Ecto neural progenitor cell (in vitro differentiated cells): ENCODE results near the gene UBFD1.
"Not testable (repeated sequence)": the region's sequence is repeated elsewhere in the genome, so short reads cannot be mapped to it uniquely, and the experiment has no call there.

Experiments used
- DNase-seq: peaks from one replicate; pipeline ENCODE4 v3.0.0-alpha.2; 2018; ENCODE audit warnings: low spot score

Gene UBFD1

DNA sequence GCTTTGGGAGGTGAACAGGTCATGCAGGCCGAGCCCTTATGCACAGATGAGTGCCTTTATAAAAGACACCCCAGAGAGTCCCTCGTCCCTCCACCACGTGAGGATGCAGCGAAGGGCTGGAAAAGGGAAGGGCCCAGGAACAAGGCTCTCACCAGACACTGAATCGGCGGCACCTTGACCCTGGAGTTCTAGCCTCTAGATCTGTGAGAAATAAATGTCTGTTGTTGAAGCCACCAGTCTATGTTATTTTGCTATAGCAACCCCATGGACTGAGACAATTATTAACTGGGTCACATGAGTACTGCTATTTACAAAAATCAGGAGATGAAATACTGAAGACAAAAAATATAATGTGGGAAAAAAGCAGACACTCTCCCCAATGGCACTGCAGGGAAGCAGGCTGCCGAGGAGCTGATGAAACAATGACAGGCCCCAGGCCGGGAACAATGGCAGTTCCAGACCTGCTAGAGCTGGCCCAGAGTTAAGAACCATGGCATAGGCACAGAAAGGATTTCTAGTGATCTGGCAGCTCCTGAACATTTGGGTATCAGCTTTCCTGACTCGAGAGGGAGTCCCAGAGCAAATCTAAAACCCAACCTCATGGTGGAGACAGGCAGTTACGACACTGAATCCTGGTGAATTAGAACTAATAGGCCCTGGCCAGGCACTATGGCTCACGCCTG is 29.4 kb upstream of the UBFD1 start:
- DNase-seq = no peak

GRCh38 chr16:23528644-23529310 is 28.8 kb upstream of the UBFD1 start:
- no peak for DNase-seq

DNA sequence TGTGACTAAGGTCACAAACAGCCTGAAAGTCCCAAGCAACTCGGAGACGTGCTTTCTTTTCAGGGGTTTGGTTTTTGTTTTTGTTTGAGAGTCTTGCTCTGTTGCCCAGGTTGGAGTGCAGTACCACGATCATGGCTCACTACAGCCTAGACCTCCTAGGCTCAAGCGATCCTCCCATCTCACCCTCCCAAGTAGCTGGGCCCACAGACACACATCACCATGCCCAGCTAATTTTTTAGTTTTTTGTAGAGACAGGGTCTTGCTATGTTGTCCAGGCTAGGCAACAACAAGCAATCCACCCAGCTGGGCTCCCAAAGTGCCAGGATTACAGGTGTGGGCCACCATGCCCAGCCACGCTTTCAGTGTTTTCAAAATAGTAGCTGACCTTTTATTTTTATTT is 27.5 kb upstream of the UBFD1 start:
- no peak for DNase-seq

GRCh38 chr16:23532448-23532847 is 25.1 kb upstream of the UBFD1 start:
- no peak for DNase-seq

- no peak for DNase-seq
These were observed 22.4 kb upstream of the UBFD1 start for GRCh38 chr16:23534868-23535860.

GRCh38 chr16:23535901-23536300 is 21.6 kb upstream of the UBFD1 start:
- DNase-seq = no peak

GRCh38 chr16:23537390-23537789 is 20.1 kb upstream of the UBFD1 start:
- DNase-seq = no peak

DNA sequence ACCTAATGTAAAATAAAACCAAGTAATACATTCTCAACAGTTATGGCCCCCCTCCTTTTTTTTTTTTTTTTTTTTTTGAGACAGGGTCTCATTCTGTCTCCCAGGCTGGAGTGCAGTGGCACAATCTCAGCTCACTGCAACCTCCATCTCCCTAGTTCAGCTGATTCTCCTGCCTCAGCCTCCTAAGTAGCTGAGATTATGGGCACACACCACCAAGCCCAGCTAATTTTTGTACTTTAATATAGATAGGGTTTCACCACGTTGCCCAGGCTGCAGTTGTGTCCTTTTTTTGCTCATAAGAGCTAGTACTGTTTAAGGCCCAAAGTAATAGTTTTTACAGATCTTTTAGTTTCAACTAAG is 18.6 kb upstream of the UBFD1 start:
- DNase-seq = no peak

- DNase-seq = no peak
These were observed 17.3 kb upstream of the UBFD1 start for GRCh38 chr16:23539984-23540816.

DNA sequence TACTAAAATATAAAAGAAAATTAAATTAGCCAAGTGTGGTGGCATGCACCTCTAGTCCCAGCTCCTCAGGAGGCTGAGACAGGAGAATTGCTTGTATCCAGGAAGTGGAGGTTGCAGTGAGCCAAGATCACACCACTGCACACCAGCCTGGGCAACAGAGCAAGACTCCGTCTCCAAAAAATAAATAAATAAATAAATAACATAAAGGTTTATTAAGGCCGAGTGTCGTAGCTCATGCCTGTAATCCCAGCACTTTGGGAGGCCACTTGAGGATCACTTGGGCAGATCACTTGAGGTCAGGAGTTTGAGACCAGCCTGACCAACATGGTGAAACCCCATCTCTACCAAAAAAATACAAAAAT is 16.7 kb upstream of the UBFD1 start:
- DNase-seq = not testable (repeated sequence)

DNA sequence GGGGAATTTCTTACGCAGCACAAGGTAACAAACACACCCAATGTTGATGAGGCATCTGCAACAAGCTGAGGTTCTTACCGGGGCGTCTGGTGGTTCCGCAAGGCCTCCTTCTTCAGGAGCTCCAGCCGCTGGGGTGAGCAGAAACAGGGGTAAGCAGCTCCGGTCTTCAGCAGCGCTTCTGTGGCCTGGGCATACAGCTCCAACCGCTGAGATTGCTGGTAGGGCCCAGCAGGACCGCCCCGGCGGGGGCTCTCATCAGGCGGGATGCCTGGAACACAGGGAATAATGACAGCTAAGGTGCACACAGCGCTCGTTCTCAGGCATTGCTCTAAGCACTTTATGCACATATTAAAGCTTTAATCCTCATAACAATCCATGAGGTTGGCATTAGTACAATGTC is 13.1 kb upstream of the UBFD1 start:
- DNase-seq = no peak

GRCh38 chr16:23549938-23550337 is 7.6 kb upstream of the UBFD1 start:
- DNase-seq = no peak

DNA sequence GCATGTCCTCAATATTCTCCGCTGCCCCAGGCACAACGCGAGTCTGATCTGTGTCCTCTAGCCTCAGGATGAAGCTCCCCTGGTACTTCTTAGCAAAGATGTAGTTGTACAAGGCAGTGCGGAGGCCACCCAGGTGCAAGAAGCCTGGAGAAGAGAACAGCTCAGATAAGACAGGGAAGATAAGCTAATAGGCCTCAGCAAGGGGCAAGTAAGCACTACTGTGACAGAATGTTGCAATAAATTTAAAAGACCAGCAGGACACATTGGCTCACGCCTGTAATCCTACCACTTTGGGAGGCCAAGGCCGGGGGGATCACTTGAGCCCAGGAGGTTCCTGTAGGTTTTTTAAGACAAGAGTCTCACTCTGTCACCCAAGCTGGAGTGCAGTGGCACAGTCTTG is 5.4 kb upstream of the UBFD1 start:
- no peak for DNase-seq

DNA sequence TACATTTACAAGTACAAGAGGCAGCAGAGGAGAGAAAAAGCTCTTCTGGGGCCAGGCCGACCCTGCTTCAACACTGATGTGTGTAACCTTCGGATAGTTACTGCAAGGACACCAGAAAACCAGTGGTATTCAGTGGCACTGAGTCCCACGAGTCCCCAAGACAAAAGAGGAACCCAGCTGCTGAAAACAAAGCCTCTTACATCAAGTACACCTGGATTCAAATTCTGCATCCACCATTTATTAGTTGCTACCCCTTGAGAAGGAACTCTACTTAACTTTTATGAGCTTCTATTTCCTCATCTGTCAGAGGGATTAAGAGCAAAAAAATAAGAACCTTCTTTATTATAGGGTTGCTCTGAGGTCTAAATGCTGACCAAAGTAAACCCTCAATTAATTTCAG is 3.0 kb upstream of the UBFD1 start:
- no peak for DNase-seq

- no peak for DNase-seq
These were observed 514 bp downstream of the UBFD1 start for GRCh38 chr16:23557779-23558702.

DNA sequence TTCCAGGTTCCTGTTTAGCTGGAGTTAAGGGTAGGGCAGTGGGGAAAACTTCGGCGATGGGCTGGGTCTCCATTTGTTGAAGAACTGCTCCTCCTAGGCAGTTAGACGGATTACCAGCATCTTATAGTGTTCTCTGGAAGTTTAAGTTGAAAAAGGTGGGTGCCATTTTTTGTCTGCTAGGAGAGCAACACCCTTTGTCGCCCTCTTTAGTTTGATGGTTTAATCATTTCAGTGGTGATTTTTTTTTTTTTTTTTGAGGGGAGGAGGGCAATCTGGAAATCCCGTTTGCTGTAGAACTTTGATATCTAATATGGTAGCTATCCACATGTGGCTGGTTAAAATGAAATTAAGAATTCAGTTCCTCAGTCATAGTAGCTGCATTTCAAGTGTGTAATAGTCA is 4.1 kb downstream of the UBFD1 start:
- DNase-seq = no peak

- no peak for DNase-seq
These were observed 5.0 kb downstream of the UBFD1 start for GRCh38 chr16:23562505-23562904.

- no peak for DNase-seq
These were observed 5.7 kb downstream of the UBFD1 start for GRCh38 chr16:23563186-23563585.

DNA sequence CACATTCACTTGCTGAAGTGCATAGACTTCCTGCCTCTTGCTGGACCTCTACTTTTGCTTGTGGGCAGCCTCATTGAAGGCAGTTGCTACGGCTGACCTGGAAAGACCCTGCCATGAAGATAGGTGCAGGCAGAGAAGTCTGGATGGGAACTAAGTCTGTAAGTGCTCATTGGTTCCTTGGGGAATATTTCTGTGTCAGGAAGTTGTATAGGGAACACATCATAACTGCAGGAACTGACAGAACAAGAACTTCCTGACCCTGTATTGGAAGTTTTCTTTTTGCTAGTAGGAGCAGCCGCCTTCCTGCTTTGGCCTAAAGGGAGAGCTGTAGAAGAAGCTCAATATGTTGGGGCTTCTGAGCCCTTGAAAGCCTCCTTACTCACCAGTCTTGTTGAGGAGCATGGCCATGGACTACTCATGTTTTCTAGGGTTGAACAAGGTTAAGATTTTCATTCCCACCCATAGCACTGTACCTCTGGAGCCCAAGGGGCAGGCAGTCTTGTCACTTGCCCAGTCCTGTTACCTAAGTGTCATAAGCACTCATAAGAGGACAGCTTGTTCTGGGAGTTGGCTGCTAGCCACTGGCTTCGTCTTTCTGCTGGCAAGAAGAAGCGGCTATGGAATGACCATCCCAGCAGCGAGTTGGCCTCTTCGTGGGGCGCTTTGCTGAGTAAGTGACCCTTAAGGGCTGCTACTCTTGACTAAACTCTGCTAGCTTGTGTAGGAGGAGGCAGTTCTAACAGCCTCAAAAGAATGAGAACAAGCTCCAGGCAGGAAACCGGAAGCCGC is 7.2 kb downstream of the UBFD1 start:
- no peak for DNase-seq

GRCh38 chr16:23566724-23567123 is 9.2 kb downstream of the UBFD1 start:
- DNase-seq = no peak
